ENCODE results near the gene PSMB1.

DNA sequence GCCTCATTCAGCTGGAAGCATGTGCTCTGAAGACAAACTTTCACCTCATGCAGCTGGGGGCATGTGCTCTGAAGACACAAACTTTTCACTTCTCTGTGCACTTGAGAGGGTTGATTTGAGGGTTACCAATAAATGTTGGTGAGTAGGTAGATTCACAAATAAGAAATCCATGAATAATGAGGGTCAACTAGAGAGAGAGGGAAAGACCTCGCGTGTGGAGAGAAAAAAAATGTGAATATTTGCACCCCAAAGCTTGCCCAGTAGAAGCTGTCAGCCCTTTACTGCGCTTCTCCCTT, 43.4 kb downstream of the PSMB1 start:
- TF ChIP-seq CTCF (conservative IDR thresholded peaks at IDR 0.05; ENCODE audit: low read depth, low read length) (no peak), EZH2 (IDR thresholded peaks at IDR 0.05; ENCODE audit: borderline replicate concordance, low read depth, low read length, poor library complexity, severe bottlenecking) (no peak)

Data from A673 (cell line).